Bronchial epithelial cell (primary cell): ENCODE results near the gene CARHSP1. TPM values are rescaled to one million over a fixed set of nuclear protein-coding genes. Genes with fewer than 3 reads are reported as not detected.
"Not testable (repeated sequence)": the region's sequence is repeated elsewhere in the genome, so short reads cannot be mapped to it uniquely, and the experiment has no call there.

Experiments
- DNase-seq: peaks from one replicate; pipeline ENCODE4 v3.0.0-alpha.2; 2010; ENCODE audit warnings: low read depth
- FAIRE-seq: peaks from 2 replicates; lab custom pipeline; 2011; peaks lifted over from hg19 to GRCh38; lab: Jason Lieb, UNC
- H3K27me3 ChIP-seq: 2 replicates; pipeline ENCODE4 v1.5.1; 2011; ENCODE audit warnings: low read length; ENCODE audit not compliant: control insufficient read depth, insufficient read depth
- H3K36me3 ChIP-seq: 2 replicates; pipeline ENCODE4 v1.5.1; 2011; ENCODE audit warnings: low read length; ENCODE audit not compliant: control insufficient read depth, insufficient read depth
- H3K4me3 ChIP-seq: 2 replicates; pipeline ENCODE4 v1.5.1; 2011; ENCODE audit warnings: mild to moderate bottlenecking, low read depth, low read length, control low read depth
- CTCF ChIP-seq: IDR thresholded peaks from 2 replicates; pipeline ENCODE4 v1.5.1; 2011; ENCODE audit warnings: mild to moderate bottlenecking, moderate library complexity, low read length, control low read depth, inconsistent platforms; ENCODE audit not compliant: insufficient read depth, severe bottlenecking
- total RNA-seq: library from RNA; depleted of rRNA; stranded (reverse); fragments of >200 nt; gene quantifications from 2 replicates; pipeline ENCODE4 v1.2.1, GENCODE V29; 2014

The CARHSP1 gene
- total RNA-seq, 1 donor from 2014 or later: 63.7 TPM

GRCh38 chr16:8847145-8847544 is 21.7 kb downstream of the CARHSP1 start:
- Histone ChIP-seq H3K4me3 (no peak overlapping the region), H3K36me3 (peaks cover 8% of the 10 kb centered on the region), H3K27me3 (no peaks in the 10 kb centered on the region)
- TF ChIP-seq CTCF: no peak
- FAIRE-seq: no peak
- no peak for DNase-seq

- FAIRE-seq: no peak
- DNase-seq: no peak
- no peak for TF ChIP-seq CTCF
- Histone ChIP-seq H3K27me3 (no peaks in the 10 kb centered on the region), H3K36me3 (peaks cover 7% of the 10 kb centered on the region), H3K4me3 (no peak overlapping the region)
These were observed 22.3 kb downstream of the CARHSP1 start for GRCh38 chr16:8846401-8846932.

- DNase-seq: no peak
- peaks cover 7% of the 10 kb centered on the region for H3K36me3 ChIP-seq
- no peak overlapping the region for H3K4me3 ChIP-seq
- no peaks in the 10 kb centered on the region for H3K27me3 ChIP-seq
- TF ChIP-seq CTCF: no peak
- FAIRE-seq: no peak
These were observed 23.0 kb downstream of the CARHSP1 start for GRCh38 chr16:8845699-8846298.

- H3K36me3 ChIP-seq, DNase-seq, H3K27me3 ChIP-seq, FAIRE-seq, H3K4me3 ChIP-seq: not testable (repeated sequence)
These were observed 25.5 kb downstream of the CARHSP1 start for GRCh38 chr16:8843296-8843695.

GRCh38 chr16:8842016-8842415 is 26.8 kb downstream of the CARHSP1 start:
- H3K36me3 ChIP-seq, FAIRE-seq, DNase-seq, H3K4me3 ChIP-seq, H3K27me3 ChIP-seq: not testable (repeated sequence)

- not testable (repeated sequence) for DNase-seq, H3K27me3 ChIP-seq, FAIRE-seq, H3K4me3 ChIP-seq, H3K36me3 ChIP-seq
These were observed 31.2 kb downstream of the CARHSP1 start for GRCh38 chr16:8837594-8837993.

- H3K36me3 ChIP-seq, H3K4me3 ChIP-seq, DNase-seq, H3K27me3 ChIP-seq, FAIRE-seq: not testable (repeated sequence)
These were observed 32.0 kb downstream of the CARHSP1 start for GRCh38 chr16:8836797-8837196.

GRCh38 chr16:8832717-8833105 is 36.1 kb downstream of the CARHSP1 start:
- FAIRE-seq (no peak), DNase-seq (no peak)
- Histone ChIP-seq H3K27me3 (no peaks in the 10 kb centered on the region), H3K36me3 (peaks cover 13% of the 10 kb centered on the region), H3K4me3 (no peak overlapping the region)
- no peak for TF ChIP-seq CTCF
